ENCODE measurements around the gene ARHGAP15. TPM values are rescaled to one million over a fixed set of nuclear protein-coding genes. Genes with fewer than 3 reads are reported as not detected.

ARHGAP15 gene
- total and polyA plus RNA-seq, 2 experiments from 2014 or later = 0.26 TPM; not detected in 1

GRCh38 chr2:143371616-143372015 lies 242.4 kb downstream of the ARHGAP15 start:
- Histone ChIP-seq H3K4me3 (no peak overlapping the region), H4K20me1 (replicated peaks; ENCODE audit: insufficient read depth) (no peaks in the 10 kb centered on the region), H2AFZ (no peak overlapping the region), H3K79me2 (replicated peaks; ENCODE audit: insufficient read depth) (no peaks in the 10 kb centered on the region), H3K4me2 (no peak overlapping the region), H3K27ac (ENCODE audit: low read depth) (no peak overlapping the region), H3K27me3 (ENCODE audit: insufficient read depth) (no peaks in the 10 kb centered on the region), H3F3A (replicated peaks; ENCODE audit: low read depth) (no peaks in the 10 kb centered on the region), H3K4me1 (ENCODE audit: insufficient read depth) (no peaks in the 10 kb centered on the region), H3K9me2 (ENCODE audit: insufficient read depth) (no peaks in the 10 kb centered on the region), H3K36me3 (ENCODE audit: insufficient read depth) (no peaks in the 10 kb centered on the region)
- Mint-ChIP-seq H3K36me3 (ENCODE audit: low read depth) (no peaks in the 10 kb centered on the region), H3K9me3 (no peaks in the 10 kb centered on the region), H3K4me3 (no peak overlapping the region), H3K27me3 (ENCODE audit: insufficient read depth, low read depth, poor library complexity) (no peaks in the 10 kb centered on the region), H3K4me1 (no peaks in the 10 kb centered on the region; the same call in 2 of the 3 replicates), H3K27ac (no peak overlapping the region)
- ATAC-seq = no peak
- TF ChIP-seq NANOG (IDR thresholded peaks at IDR 0.05; ENCODE audit: borderline replicate concordance) (no peak), REST (IDR thresholded peaks at IDR 0.05; ENCODE audit: unreplicated experiment) (no peak), ZNF462 (CRISPR knock-in tag; IDR thresholded peaks at IDR 0.05) (no peak), STAT1 (IDR thresholded peaks at IDR 0.05; ENCODE audit: unreplicated experiment) (no peak)
- TF ChIP-seq, protein P1, sequence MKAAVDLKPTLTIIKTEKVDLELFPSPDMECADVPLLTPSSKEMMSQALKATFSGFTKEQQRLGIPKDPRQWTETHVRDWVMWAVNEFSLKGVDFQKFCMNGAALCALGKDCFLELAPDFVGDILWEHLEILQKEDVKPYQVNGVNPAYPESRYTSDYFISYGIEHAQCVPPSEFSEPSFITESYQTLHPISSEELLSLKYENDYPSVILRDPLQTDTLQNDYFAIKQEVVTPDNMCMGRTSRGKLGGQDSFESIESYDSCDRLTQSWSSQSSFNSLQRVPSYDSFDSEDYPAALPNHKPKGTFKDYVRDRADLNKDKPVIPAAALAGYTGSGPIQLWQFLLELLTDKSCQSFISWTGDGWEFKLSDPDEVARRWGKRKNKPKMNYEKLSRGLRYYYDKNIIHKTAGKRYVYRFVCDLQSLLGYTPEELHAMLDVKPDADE (IDR thresholded peaks at IDR 0.05) = no peak
- no peak for DNase-seq (ENCODE audit: low spot score)

Data from GM23338 (cell line).